ENCODE results near the gene TAX1BP3.

The TAX1BP3 gene

DNA sequence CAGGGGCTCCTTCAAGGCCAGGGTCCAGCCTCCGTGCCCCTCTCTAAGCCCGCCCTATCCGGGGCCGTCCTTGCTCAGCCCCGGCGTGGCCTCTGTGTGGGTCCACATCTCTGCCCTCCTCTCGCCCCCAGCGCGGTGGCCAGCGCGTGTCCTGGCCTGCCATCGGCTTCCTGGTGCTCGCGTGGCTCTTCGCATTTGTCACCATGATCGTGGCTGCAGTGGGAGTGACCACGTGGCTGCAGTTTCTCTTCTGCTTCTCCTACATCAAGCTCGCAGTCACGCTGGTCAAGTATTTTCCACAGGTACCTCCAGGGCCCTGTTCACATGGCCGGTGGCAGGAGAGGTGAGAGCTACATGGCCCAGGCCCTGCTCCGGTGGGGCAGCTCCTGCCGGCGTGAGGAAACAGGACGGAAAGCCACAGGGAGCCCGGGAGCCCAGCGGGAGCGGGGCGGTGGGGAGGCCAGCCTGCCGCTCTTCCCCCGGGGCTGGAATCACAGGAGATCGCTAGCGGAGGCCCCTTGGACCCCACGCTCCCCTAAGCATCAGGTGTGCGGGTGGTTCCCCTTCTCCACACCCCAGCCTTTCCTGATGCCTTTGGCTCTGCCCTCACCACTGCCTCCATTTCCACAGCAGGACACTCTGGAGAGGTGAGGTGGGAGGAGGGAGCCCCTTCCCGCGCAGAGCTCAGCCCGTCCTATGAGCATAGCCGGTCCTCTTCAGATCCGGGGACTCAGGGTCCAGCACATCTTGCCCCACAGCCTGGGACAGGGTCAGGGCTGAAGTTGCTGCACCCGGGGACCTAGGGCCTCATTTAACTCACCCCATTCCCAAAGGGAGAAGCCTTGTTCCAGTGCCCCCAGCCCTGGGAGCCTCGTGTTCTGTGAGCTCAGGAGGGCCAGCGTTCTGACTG is 10.2 kb downstream of the TAX1BP3 start:
- DNase-seq, result peak in 2 of 4 experiments; percentile 28 to 29

DNA sequence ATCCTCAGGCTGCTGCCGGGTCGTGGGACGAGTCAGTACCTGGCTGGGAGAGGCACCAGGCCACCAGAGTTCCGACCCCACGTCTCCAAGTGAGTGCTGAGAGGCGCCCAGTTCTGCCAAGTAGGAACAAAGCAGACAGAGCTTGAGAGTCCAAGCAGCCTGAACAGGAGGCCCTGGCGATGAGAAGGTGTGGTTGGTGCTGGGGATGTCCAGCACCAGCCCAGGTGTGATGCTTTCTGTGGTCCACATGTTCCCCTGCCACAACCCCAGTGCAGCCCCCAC is 10.8 kb downstream of the TAX1BP3 start:
- no peak for DNase-seq

GRCh38 chr17:3656755-3657587 is 11.4 kb downstream of the TAX1BP3 start:
- no peak for DNase-seq

DNA sequence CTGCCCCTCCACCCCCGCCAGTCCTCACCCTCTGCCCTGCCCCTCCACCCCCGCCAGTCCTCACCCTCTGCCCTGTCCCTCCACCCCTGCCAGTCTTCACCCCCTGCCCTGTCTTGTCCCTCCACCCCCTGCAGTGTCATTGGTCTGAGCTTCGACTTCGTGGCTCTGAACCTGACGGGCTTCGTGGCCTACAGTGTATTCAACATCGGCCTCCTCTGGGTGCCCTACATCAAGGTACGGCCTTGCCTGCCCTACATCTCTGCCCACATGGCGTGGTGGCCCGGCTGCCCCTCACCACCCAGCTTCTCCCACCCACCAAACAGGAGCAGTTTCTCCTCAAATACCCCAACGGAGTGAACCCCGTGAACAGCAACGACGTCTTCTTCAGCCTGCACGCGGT is 12.0 kb downstream of the TAX1BP3 start:
- no peak for DNase-seq

DNA sequence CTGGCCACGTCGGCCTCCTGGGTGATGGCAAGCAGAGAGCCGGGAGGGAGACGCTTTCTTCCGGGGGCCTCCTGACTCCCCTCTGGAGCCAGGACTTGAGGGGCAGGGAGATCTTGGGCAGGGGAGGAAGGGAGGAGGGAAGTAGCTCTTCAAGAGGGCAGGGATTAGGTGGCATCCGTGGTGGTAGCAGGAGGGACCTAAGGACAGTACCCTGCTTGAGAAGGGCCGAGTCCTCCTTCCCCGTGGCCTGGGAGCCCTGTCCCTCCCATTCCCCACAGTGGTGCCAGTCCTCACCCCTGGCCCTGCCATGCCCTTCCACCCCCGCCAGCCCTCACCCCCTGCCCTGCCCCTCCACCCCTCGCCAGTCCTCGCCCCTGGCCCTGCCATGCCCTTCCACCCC is 12.6 kb downstream of the TAX1BP3 start:
- no peak for DNase-seq

GRCh38 chr17:3647769-3648555 is 20.4 kb downstream of the TAX1BP3 start:
- peak; percentile 42 to 73 (median 62) for DNase-seq

DNA sequence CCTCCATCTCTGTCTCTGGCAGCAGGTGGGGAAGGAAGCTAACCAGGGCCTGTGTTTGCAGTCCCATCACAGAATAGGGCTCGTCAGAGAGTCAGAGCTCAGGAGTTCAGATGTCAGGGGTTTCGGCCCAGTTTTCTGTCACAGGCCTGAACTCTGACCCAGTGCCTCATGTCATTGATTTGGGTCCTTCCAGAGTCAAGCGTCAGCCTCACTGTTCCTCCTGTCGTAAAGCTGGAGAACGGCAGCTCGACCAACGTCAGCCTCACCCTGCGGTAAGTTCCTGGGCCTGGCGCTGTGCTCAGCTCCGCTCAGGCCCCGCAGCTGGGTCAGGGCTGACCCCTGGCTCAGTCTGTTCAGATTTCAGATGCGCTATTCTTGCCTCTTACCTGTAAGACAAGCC is 21.1 kb downstream of the TAX1BP3 start:
- no peak for DNase-seq

DNA sequence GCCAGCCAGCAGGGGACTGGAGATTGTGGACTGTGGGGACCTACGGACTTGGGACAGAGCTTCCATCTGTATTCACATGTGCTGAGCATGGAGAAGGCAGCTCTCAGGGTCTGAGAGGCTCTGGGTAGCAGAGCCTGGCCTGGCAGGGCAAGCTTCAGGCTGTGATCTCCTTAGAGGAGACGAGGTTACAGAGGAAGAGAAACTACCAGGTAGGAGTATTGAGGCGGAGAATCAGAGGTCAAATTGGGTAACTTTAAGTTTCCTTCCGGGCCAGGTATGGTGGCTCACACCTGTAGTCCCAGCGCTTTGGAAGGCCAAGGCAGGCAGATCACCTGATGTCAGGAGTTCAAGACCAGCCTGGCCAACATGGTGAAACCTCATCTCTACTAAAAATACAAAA is 23.1 kb downstream of the TAX1BP3 start:
- no peak for DNase-seq

DNA sequence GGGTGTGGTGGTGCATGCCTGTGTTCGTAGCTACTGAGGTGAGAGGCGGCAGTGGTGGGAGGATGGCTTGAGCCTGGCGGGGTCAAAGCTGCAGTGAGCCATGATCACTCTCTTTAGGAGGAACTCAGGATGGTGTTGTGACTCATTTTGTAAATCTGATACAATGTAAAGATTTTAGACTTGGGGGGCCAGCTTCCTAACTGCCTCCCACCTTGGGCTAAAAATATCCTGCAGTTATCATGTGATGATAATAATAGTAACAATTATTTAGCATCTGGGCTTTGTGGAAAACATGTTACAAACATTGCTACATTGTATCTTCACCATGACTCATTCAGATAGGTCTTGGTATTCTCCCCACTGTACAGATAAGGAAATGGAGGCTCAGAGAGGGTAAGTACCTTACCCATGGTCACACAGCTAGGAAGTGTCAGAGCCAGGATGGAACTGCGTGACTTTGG is 24.5 kb downstream of the TAX1BP3 start:
- DNase-seq, result peak; percentile 53 to 83 (median 77)

DNA sequence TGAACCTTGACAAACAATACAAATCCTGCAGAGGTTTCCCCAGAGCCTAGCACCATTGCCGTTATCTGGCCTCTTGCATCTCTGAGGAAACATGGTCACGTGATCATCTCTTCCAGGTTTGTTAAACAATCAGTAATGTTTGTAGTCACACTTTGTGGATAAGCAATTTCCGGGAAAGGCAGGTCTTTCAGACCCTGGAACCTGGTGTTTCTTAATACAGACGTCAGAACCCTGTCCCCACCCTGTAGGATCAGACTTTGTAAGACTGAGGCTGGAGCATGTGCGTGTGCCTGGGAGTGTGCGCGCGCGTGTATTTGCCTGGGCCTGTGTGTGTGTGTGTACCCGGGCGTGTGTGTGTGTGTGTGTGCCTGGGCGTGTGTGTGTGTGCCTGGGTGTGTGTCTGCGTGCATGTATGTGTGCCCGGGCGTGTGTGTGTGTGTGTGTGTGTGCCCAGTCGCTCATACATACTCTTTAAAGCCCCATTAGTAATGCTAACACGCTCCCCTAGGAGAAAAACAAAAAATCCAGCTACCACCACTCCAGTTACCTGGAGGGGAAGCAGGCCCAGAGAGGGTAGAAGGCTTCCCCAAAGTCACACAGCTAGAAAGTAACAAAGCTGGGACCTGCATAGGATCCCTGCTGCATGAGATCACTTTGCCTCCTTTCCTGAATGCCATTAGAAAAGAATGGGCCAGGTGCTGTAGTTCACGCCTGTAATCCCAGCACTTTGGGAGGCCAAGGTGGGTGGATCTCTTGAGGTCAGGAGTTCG is 26.5 kb downstream of the TAX1BP3 start:
- no peak for DNase-seq

- no peak for DNase-seq
These were observed 27.4 kb downstream of the TAX1BP3 start for GRCh38 chr17:3641014-3641413.

GRCh38 chr17:3639981-3640596 is 28.3 kb downstream of the TAX1BP3 start:
- DNase-seq, result peak; percentile 82 to 92 (median 86)

DNA sequence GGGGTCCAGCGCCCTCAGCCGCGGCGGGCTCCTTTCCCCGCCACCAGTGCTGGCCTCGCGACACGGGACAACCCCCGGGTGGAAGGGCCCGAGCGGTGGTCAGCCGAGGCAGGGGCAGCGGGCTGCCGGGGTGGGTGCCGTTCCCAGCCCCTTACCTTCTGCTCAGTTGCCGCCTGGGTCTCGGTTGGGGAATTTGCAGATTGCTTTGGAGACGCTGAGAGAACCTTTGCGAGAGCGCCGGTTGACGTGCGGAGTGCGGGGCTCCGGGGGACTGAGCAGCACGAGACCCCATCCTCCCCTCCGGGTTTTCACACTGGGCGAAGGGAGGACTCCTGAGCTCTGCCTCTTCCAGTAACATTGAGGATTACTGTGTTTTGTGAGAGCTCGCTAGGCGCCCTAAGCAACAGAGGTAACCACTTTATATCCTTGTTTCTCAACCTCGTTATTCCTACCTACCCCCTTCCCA is 31.4 kb downstream of the TAX1BP3 start:
- peak in 3 of 4 experiments; percentile 17 to 44 (median 24) for DNase-seq

DNA sequence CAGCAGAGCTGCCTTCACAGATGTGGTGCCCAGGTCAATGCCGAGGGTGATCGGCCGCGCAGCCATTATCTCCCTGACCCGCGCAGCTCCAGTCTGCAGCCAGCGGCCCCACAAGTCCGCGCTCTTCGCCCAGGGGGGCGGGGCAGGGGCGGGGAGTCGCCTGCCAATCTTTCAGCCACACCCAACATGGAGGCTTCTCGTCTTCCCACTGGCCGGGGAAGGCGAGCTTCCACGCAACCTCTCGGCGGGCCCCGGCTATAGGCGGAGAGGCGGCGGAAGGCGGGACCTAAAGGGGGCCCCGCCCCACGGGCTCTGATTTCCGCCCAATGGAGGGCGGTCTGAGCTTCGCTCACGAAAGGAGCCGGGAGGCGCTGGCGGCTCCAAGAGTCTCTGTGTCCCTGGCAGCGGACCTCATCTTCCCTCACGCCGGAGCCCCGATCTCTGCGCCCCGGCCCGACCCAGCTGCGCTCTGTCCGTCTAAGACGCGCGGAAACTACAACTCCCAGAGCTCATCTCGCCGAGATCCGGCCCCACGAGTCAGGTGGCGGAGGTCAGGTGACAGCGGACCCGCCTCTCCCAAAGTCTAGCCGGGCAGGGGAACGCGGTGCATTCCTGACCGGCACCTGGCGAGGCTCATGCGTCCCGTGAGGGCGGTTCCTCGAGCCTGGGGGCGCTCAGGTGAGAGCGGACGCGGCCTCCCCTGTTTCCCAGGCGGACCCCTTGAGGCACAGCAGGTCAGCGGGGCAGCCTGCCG is 32.0 kb downstream of the TAX1BP3 start, which contains the start of the genes CTNS and SHPK:
Gene CTNS, plus strand, starts transcription at position 607 of the 754 bp plus-strand sequence. CDS start 3,447 bp downstream, outside the sequence.
Gene SHPK, minus strand, starts transcription at position 97 of the 754 bp plus-strand sequence. Its CDS starts 31 bp downstream, at position 66.
- peak; percentile 97 to 99 (median 99) for DNase-seq

GRCh38 chr17:3635474-3636153 is 32.8 kb downstream of the TAX1BP3 start:
- peak in 2 of 4 experiments; percentile 16 to 24 for DNase-seq

- DNase-seq, result peak; percentile 36 to 62 (median 52)
These were observed 36.1 kb downstream of the TAX1BP3 start for GRCh38 chr17:3632287-3632686.

DNA sequence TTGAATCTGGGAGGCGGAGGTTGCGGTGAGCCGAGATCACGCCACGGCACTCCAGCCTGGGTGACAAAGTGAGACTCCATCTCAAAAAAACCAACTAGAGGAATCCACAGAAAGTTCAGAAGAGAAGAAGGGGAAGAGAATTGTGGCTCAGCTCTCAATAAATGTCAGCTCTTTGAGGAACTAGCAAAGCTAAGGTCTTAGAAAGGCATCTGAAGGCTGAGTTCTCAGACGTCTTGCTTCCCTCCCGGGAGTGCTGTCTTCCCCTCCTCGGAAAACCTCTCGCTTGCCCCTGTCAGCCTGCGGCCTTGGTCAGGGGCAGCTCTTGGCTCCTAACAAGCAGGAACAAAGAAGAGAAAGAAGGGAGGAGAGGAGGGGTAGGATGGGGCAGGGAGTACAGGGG is 37.6 kb downstream of the TAX1BP3 start:
- DNase-seq, result peak in 3 of 4 experiments; percentile 46 to 64 (median 58)

- DNase-seq, result no peak
These were observed 40.6 kb downstream of the TAX1BP3 start for GRCh38 chr17:3627769-3628167.

Data from suppressor macrophage (primary cell).